Transverse colon (tissue), 3 donors: ENCODE measurements around the gene ARMC6.

Experiments used
- CTCF ChIP-seq, 5 experiments: fragments of 200-600 bp in 3 of 5; fragments of 450-650 bp in 2 of 5; sonication (generic) in 3 of 5; IDR thresholded peaks; 1 replicate in 2 of 5; 2 replicates in 3 of 5; pipeline ENCODE4 v1.5.1; 2016 to 2017; ENCODE audit warnings: antibody characterized with exemption in 5 of 5, inconsistent platforms in 3 of 5, mild to moderate bottlenecking in 2 of 5, moderate library complexity in 1 of 5
- EP300 ChIP-seq: sonication (generic); formaldehyde crosslinking; IDR thresholded peaks from one replicate; pipeline ENCODE4 v1.6.1; 2017; ENCODE audit warnings: antibody characterized with exemption, low read depth
- POLR2A ChIP-seq: fragments of 450-650 bp; IDR thresholded peaks from one replicate; pipeline ENCODE4 v1.6.1; 2016; ENCODE audit warnings: antibody characterized with exemption, mild to moderate bottlenecking, moderate library complexity

- TF ChIP-seq CTCF (IDR thresholded peaks at IDR 0.05): no peak
- TF ChIP-seq POLR2A: no peak
- TF ChIP-seq EP300: no peak
Measured at GRCh38 chr19:19077103-19077502, 43.7 kb downstream of the ARMC6 start.
